H1 (cell line): ENCODE results near the gene TXNRD2. TPM values are rescaled to one million over a fixed set of nuclear protein-coding genes. Genes with fewer than 3 reads are reported as not detected.

Experiments used
- CTCF ChIA-PET: fragments of 300-600 bp; sonication (Branson Sonifier 250); formaldehyde crosslinking; loops from one replicate; lab custom pipeline; 2021; ENCODE audit not compliant: partially characterized antibody; lab: Charles Lee
- POLR2A ChIA-PET: fragments of 300-600 bp; sonication (Branson Sonifier 250); formaldehyde crosslinking; loops from one replicate; lab custom pipeline; 2021; ENCODE audit warnings: inconsistent platforms; ENCODE audit not compliant: partially characterized antibody; lab: Charles Lee
- DNase-seq, 2 experiments: peaks; one replicate each; pipeline versions ENCODE4 v3.0.0 to v3.0.0-alpha.2; 2010 to 2022; ENCODE audit warnings: low spot score in 2 of 2, low read depth in 1 of 2, mixed read lengths in 1 of 2
- FAIRE-seq: peaks from 2 replicates; lab custom pipeline; 2011; peaks lifted over from hg19 to GRCh38; lab: Jason Lieb, UNC
- H2AFZ ChIP-seq: 2 replicates; pipeline ENCODE4 v1.8.1; 2012; ENCODE audit warnings: low read length, inconsistent platforms
- H2AK5ac ChIP-seq: 2 replicates; pipeline ENCODE4 v1.6.1; 2013; ENCODE audit warnings: low read depth, low read length
- H2BK120ac ChIP-seq: replicated peaks from 2 replicates; pipeline ENCODE3; 2013; ENCODE audit warnings: low read depth, low read length, inconsistent platforms
- H2BK12ac ChIP-seq: 2 replicates; pipeline ENCODE4 v1.6.1; 2013; ENCODE audit warnings: low read depth, low read length
- H2BK15ac ChIP-seq: 2 replicates; pipeline ENCODE4 v1.6.1; 2013; ENCODE audit warnings: low read length
- H2BK20ac ChIP-seq: 2 replicates; pipeline ENCODE4 v1.6.1; 2013; ENCODE audit warnings: low read length
- H2BK5ac ChIP-seq: 2 replicates; pipeline ENCODE4 v1.6.1; 2013; ENCODE audit warnings: low read depth, low read length
- H3K14ac ChIP-seq: 2 replicates; pipeline ENCODE4 v1.6.1; 2013; ENCODE audit warnings: inconsistent platforms; ENCODE audit not compliant: insufficient read length
- H3K18ac ChIP-seq: 2 replicates; pipeline ENCODE4 v1.6.1; 2013; ENCODE audit warnings: low read length; ENCODE audit errors: extremely low read depth
- H3K23ac ChIP-seq: 2 replicates; pipeline ENCODE4 v1.6.1; 2013; ENCODE audit warnings: inconsistent platforms; ENCODE audit not compliant: insufficient read length
- H3K23me2 ChIP-seq: 2 replicates; pipeline ENCODE4 v1.6.1; 2013; ENCODE audit warnings: low read depth, low read length
- H3K27ac ChIP-seq: 2 replicates; pipeline ENCODE4 v1.6.1; 2011; ENCODE audit warnings: low read depth, low read length, inconsistent platforms
- H3K27me3 ChIP-seq, 4 experiments: replicated peaks in 1 of 4; 1 replicate in 1 of 4; 2 replicates in 3 of 4; pipeline versions ENCODE4 v1.6.1 to v1.8.1; 2011 to 2013; ENCODE audit warnings: low read length in 3 of 4, mild to moderate bottlenecking in 3 of 4, inconsistent platforms in 2 of 4, mixed read lengths in 2 of 4, moderate library complexity in 1 of 4; ENCODE audit not compliant: control insufficient read depth in 3 of 4, insufficient read depth in 3 of 4; ENCODE audit errors: extremely low read depth in 1 of 4
- H3K36me3 ChIP-seq, 4 experiments: 2 replicates each; pipeline versions ENCODE4 v1.6.1 to v1.8.1; 2011 to 2013; ENCODE audit warnings: mild to moderate bottlenecking in 4 of 4, low read length in 3 of 4, moderate library complexity in 2 of 4, control low read depth in 1 of 4, inconsistent platforms in 1 of 4; ENCODE audit not compliant: insufficient read depth in 4 of 4, control insufficient read depth in 2 of 4
- H3K4ac ChIP-seq: replicated peaks from 2 replicates; pipeline ENCODE3; 2013; ENCODE audit warnings: low read length, low read depth, mixed read lengths, inconsistent platforms; ENCODE audit not compliant: insufficient read length
- H3K4me1 ChIP-seq, 4 experiments: replicated peaks in 1 of 4; 1 replicate in 1 of 4; 2 replicates in 3 of 4; pipeline versions ENCODE4 v1.6.1 to v1.8.1; 2011 to 2013; ENCODE audit warnings: low read length in 3 of 4, inconsistent platforms in 2 of 4, mixed read lengths in 1 of 4; ENCODE audit not compliant: insufficient read depth in 4 of 4, control insufficient read depth in 3 of 4
- H3K4me2 ChIP-seq, 2 experiments: 2 replicates each; pipeline versions ENCODE4 v1.6.1 to v1.8.1; 2011 to 2013; ENCODE audit warnings: low read depth in 2 of 2, low read length in 2 of 2, control low read depth in 1 of 2, inconsistent platforms in 1 of 2, mild to moderate bottlenecking in 1 of 2; ENCODE audit not compliant: insufficient read depth in 1 of 2
- H3K4me3 ChIP-seq, 4 experiments: fragments of 200-600, 300-600 bp in 1 of 4; sonication (generic), shearing (Covaris generic), sonication (Bioruptor Twin) in 1 of 4; 2 replicates each; pipeline versions ENCODE4 v1.5.1 to v1.8.1; 2011 to 2016; ENCODE audit warnings: low read length in 4 of 4, low read depth in 3 of 4, control low read depth in 2 of 4, inconsistent platforms in 2 of 4, mild to moderate bottlenecking in 2 of 4, mixed read lengths in 1 of 4, moderate library complexity in 1 of 4; ENCODE audit not compliant: insufficient read depth in 2 of 4; ENCODE audit errors: extremely low read depth in 1 of 4
- H3K56ac ChIP-seq: replicated peaks from 2 replicates; pipeline ENCODE3; 2013; ENCODE audit warnings: low read depth, mild to moderate bottlenecking, mixed read lengths, low read length, inconsistent platforms; ENCODE audit not compliant: insufficient read length
- H3K79me1 ChIP-seq: 2 replicates; pipeline ENCODE4 v1.6.1; 2013; ENCODE audit warnings: low read depth, low read length, control low read depth
- H3K79me2 ChIP-seq, 2 experiments: 2 replicates each; pipeline versions ENCODE4 v1.6.1 to v1.8.1; 2012 to 2013; ENCODE audit warnings: low read length in 2 of 2, mild to moderate bottlenecking in 2 of 2, inconsistent platforms in 1 of 2; ENCODE audit not compliant: insufficient read depth in 2 of 2, control insufficient read depth in 1 of 2
- H3K9ac ChIP-seq, 4 experiments: replicated peaks in 1 of 4; 1 replicate in 1 of 4; 2 replicates in 3 of 4; pipeline versions ENCODE4 v1.6.1 to v1.8.1; 2011 to 2013; ENCODE audit warnings: low read depth in 3 of 4, low read length in 3 of 4, control low read depth in 2 of 4, mild to moderate bottlenecking in 2 of 4, moderate library complexity in 2 of 4, inconsistent platforms in 1 of 4; ENCODE audit errors: extremely low read depth in 1 of 4
- H3K9me3 ChIP-seq, 2 experiments: 2 replicates each; pipeline versions ENCODE4 v1.6.1 to v1.8.1; 2012 to 2013; ENCODE audit warnings: mild to moderate bottlenecking in 2 of 2, moderate library complexity in 2 of 2, control low read depth in 1 of 2, inconsistent platforms in 1 of 2, low read depth in 1 of 2, low read length in 1 of 2, mixed read lengths in 1 of 2; ENCODE audit not compliant: insufficient read depth in 2 of 2
- H4K20me1 ChIP-seq, 2 experiments: replicated peaks in 1 of 2; 2 replicates each; pipeline versions ENCODE3 to v1.8.1; 2011 to 2013; ENCODE audit warnings: inconsistent platforms in 2 of 2, low read length in 2 of 2, mild to moderate bottlenecking in 1 of 2; ENCODE audit not compliant: insufficient read depth in 2 of 2, control insufficient read depth in 1 of 2
- H4K5ac ChIP-seq: 2 replicates; pipeline ENCODE4 v1.6.1; 2013; ENCODE audit warnings: low read length, low read depth, mixed read lengths, inconsistent platforms; ENCODE audit not compliant: insufficient read length
- H4K8ac ChIP-seq: 2 replicates; pipeline ENCODE4 v1.8.0; 2013; ENCODE audit warnings: mild to moderate bottlenecking, moderate library complexity, low read length, inconsistent platforms; ENCODE audit not compliant: insufficient read depth; ENCODE audit errors: extremely low read depth
- H4K91ac ChIP-seq: replicated peaks from 2 replicates; pipeline ENCODE3; 2013; ENCODE audit warnings: low read length, mixed read lengths, inconsistent platforms; ENCODE audit not compliant: insufficient read length
- ASH2L ChIP-seq: fragments of 200-600, 300-600 bp; sonication (generic); IDR thresholded peaks from one replicate; pipeline ENCODE4 v1.7.1; 2017; ENCODE audit warnings: low read length
- CHD2 ChIP-seq: IDR thresholded peaks from 2 replicates; pipeline ENCODE4 v1.6.1; 2012; ENCODE audit warnings: low read length, improper control_type of control experiment
- CREB1 ChIP-seq: IDR thresholded peaks from 2 replicates; pipeline ENCODE4 v1.6.1; 2012; ENCODE audit warnings: inconsistent platforms
- EZH2 ChIP-seq: fragments of 200-600 bp; sonication (generic); IDR thresholded peaks from 2 replicates; pipeline ENCODE4 v1.7.1; 2012; ENCODE audit warnings: low read depth, mild to moderate bottlenecking, moderate library complexity, low read length, inconsistent platforms; ENCODE audit not compliant: severe bottlenecking
- GABPA ChIP-seq: IDR thresholded peaks from 2 replicates; pipeline ENCODE4 v1.6.1; 2011; ENCODE audit warnings: mild to moderate bottlenecking, low read length, moderate library complexity, borderline replicate concordance; ENCODE audit not compliant: insufficient read depth
- GTF2F1 ChIP-seq: IDR thresholded peaks from 2 replicates; pipeline ENCODE4 v1.6.1; 2012; ENCODE audit warnings: low read depth, low read length, improper control_type of control experiment, borderline replicate concordance
- HDAC6 ChIP-seq: IDR thresholded peaks from one replicate; pipeline ENCODE4 v1.7.1; 2012; ENCODE audit warnings: low read depth, mild to moderate bottlenecking, inconsistent platforms, low read length, moderate library complexity
- NRF1 ChIP-seq: IDR thresholded peaks from 2 replicates; pipeline ENCODE4 v1.6.1; 2011; ENCODE audit warnings: mild to moderate bottlenecking, low read depth, low read length, improper control_type of control experiment
- POLR2A ChIP-seq, 2 experiments: IDR thresholded peaks; 1 replicate in 1 of 2; 2 replicates in 1 of 2; pipeline ENCODE4 v1.6.1; 2011; ENCODE audit warnings: low read depth in 2 of 2, low read length in 2 of 2, mild to moderate bottlenecking in 2 of 2; ENCODE audit errors: control extremely low read depth in 1 of 2
- SIX5 ChIP-seq: IDR thresholded peaks from 2 replicates; pipeline ENCODE4 v1.6.1; 2011; ENCODE audit warnings: mild to moderate bottlenecking, low read depth, low read length
- SP2 ChIP-seq: IDR thresholded peaks from 2 replicates; pipeline ENCODE4 v1.6.1; 2012; ENCODE audit warnings: mild to moderate bottlenecking, low read length, inconsistent platforms
- TAF1 ChIP-seq: IDR thresholded peaks from 2 replicates; pipeline ENCODE4 v1.6.1; 2011; ENCODE audit warnings: mild to moderate bottlenecking, low read depth, low read length
- TAF7 ChIP-seq: optimal IDR thresholded peaks from 2 replicates; pipeline ENCODE3; 2011; ENCODE audit warnings: low read depth, mild to moderate bottlenecking, inconsistent platforms, low read length, moderate library complexity, borderline replicate concordance
- YY1 ChIP-seq: IDR thresholded peaks from 2 replicates; pipeline ENCODE4 v1.6.1; 2011; ENCODE audit warnings: low read depth, mild to moderate bottlenecking, low read length
- WGBS, 2 experiments: shearing (Covaris generic) in 1 of 2; methylation state at CpG; one replicate each; pipeline versions ENCODE4 v1.1.6 to v1.1.7; 2013 to 2015; ENCODE audit warnings: low lambda C conversion rate in 2 of 2, mixed read lengths in 2 of 2, inconsistent platforms in 1 of 2, low coverage in 1 of 2, missing lambda C conversion rate in 1 of 2; ENCODE audit not compliant: insufficient replicate concordance in 2 of 2, insufficient coverage in 1 of 2, insufficient read length in 1 of 2; ENCODE audit errors: extremely low coverage in 1 of 2, missing lambda C conversion rate in 1 of 2; 5-methylcytosine and 5-hydroxymethylcytosine counted together
- polyA plus RNA-seq, 7 experiments: library from polyadenylated mRNA; depleted of rRNA in 3 of 7; stranded (reverse) in 5 of 7; unstranded in 2 of 7; fragments of >200 nt in 5 of 7; fragments of 200-250 nt in 2 of 7; gene quantifications; 1 replicate in 5 of 7; 2 replicates in 1 of 7; 4 replicates in 1 of 7; pipeline versions ENCODE4 v1.2.1 to v1.2.3, GENCODE V29; 2011 to 2013; ENCODE audit warnings: missing spikeins in 2 of 7, mixed read lengths in 2 of 7
- total RNA-seq: library from RNA; stranded (reverse); fragmentation: NEBNext Ultra II Directional; extraction: Animal tissue kit (Norgen Biotek cat#: 25700); gene quantifications from 2 replicates; pipeline ENCODE4 v1.2.1, GENCODE V29; 2021

The TXNRD2 gene
- total and polyA plus RNA-seq, 2 of the 8 experiments (the other 6 are each of a cell fraction or from before 2014, with no cell fraction given): 14.8 to 21.9 TPM

DNA sequence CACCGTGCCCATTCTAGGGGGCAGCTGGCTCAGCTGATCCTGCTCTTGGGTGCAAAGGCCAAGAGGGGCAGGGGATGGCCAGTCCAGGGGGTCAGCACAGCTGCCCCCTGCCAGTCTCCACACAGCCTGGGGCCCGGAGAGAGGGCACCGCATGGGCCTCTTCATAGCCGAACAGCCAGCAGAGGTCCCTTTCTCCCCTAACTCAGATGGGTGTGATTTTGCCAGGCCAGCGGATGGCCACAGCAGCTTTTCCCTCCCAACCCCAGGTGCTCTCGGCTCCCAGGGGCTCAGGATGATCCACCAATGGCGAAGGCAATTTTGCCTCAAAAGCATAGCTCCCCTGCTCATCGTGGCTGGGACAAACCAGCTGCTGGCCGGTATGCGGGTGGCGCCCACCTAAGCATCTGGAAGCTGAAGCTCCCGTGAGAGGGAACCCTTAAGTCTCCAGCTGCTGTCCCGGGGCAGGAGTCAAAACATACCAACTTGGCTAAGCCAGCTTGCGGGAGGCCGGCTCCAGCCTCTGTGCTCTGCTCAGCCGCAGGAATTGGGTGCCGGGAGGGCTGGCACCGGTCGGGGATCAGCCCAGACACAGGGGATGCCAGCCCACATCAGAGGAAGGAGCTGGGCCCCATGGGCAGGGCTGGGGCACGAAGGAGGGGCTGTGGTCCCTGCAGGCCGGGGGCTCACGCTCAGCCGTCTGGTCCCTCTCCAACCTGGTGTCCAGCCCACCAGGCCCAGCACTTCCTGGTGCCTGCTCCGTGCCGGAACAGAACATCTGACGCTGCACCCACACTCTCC is 56.5 kb downstream of the TXNRD2 start:
- Histone ChIP-seq H4K20me1 (no peaks in the 10 kb centered on the region), H3K4me2 (no peak overlapping the region), H2BK20ac (peak overlapping the region; percentile 83; the same call in 1 of the 2 replicates), H3K23ac (no peak overlapping the region), H2AK5ac (no peak overlapping the region), H3K23me2 (peaks cover 4% of the 10 kb centered on the region), H3K14ac (no peak overlapping the region), H3K9ac (no peak overlapping the region), H2BK12ac (peak overlapping the region; percentile 63; the same call in 1 of the 2 replicates), H2AFZ (no peak overlapping the region), H3K4me3 (no peak overlapping the region), H3K27me3 (peaks cover 0 to 3% (median 0%) of the 10 kb centered on the region in 4 experiments; a peak in 1 of 7 replicates), H3K79me1 (no peaks in the 10 kb centered on the region), H4K5ac (no peak overlapping the region), H3K9me3 (no peaks in the 10 kb centered on the region), H2BK15ac (0 out of 2 replicates have a peak overlapping the region, but pooled peaks have one; percentile 81), H3K4ac (no peak overlapping the region), H3K56ac (no peak overlapping the region), H3K4me1 (peaks cover 11 to 19% (median 15%) of the 10 kb centered on the region in 4 experiments), H3K79me2 (no peaks in the 10 kb centered on the region), H2BK5ac (no peak overlapping the region), H4K8ac (no peak overlapping the region), H3K36me3 (no peaks in the 10 kb centered on the region), H3K18ac (peak overlapping the region; percentile 48; the same call in 1 of the 2 replicates), H2BK120ac (no peak overlapping the region), H3K27ac (no peak overlapping the region), H4K91ac (peak overlapping the region; percentile 62)
- DNase-seq (no peak), FAIRE-seq (no peak)
- ChIA-PET POLR2A (no interaction called here), CTCF (interaction anchor here (0.7 to 9.5 kb wide), 11 partner anchors 9 to 83 kb away, joined by 3 to 69 read pairs (median 4); no protein-coding TSS in a partner anchor)
- WGBS, 2 experiments: 88% methylated on average over 26 of the region's 26 CpGs; no CpG with 5 or more reads in 1 of the 2 experiments
- no peak for TF ChIP-seq GABPA
- no peak for TF ChIP-seq SP2
- no peak for TF ChIP-seq TAF1
- TF ChIP-seq POLR2A (IDR thresholded peaks at IDR 0.05; ENCODE audit: control extremely low read depth in 1 of 2, low read depth in 2 of 2, low read length in 2 of 2): no peak
- no peak for TF ChIP-seq ASH2L
- no peak for TF ChIP-seq GTF2F1
- no peak for TF ChIP-seq HDAC6
- no peak for TF ChIP-seq TAF7
- no peak for TF ChIP-seq EZH2
- TF ChIP-seq YY1: no peak
- TF ChIP-seq SIX5: no peak
- TF ChIP-seq CREB1: no peak
- no peak for TF ChIP-seq CHD2
- TF ChIP-seq NRF1: no peak
